GM06990 (cell line): ENCODE results near the gene PXDC1.

Source experiments
- DNase-seq: peaks from one replicate; pipeline ENCODE4 v3.0.0-alpha.2; 2011; ENCODE audit not compliant: insufficient read length; ENCODE audit errors: extremely low read depth
- H3K27me3 ChIP-seq: replicated peaks from 2 replicates; pipeline ENCODE4 v1.6.0; 2011; ENCODE audit warnings: low read length; ENCODE audit not compliant: control insufficient read depth, insufficient read depth
- H3K36me3 ChIP-seq: 2 replicates; pipeline ENCODE4 v1.5.1; 2011; ENCODE audit warnings: low read length; ENCODE audit not compliant: control insufficient read depth, insufficient read depth
- H3K4me3 ChIP-seq: replicated peaks from 2 replicates; pipeline ENCODE4 v1.5.1; 2011; ENCODE audit warnings: low read depth, mild to moderate bottlenecking, control low read depth, low read length
- CTCF ChIP-seq: IDR thresholded peaks from 2 replicates; pipeline ENCODE4 v1.5.1; 2011; ENCODE audit warnings: low read length, control low read depth, mild to moderate bottlenecking, inconsistent platforms; ENCODE audit not compliant: insufficient read depth, poor library complexity, severe bottlenecking

The PXDC1 gene

GRCh38 chr6:3784885-3785744 lies 33.6 kb upstream of the PXDC1 start:
- TF ChIP-seq CTCF = no peak
- Histone ChIP-seq H3K27me3 (no peaks in the 10 kb centered on the region), H3K36me3 (no peaks in the 10 kb centered on the region), H3K4me3 (no peak overlapping the region)
- DNase-seq = no peak

GRCh38 chr6:3784423-3784822 lies 32.9 kb upstream of the PXDC1 start:
- Histone ChIP-seq H3K27me3 (no peaks in the 10 kb centered on the region), H3K4me3 (no peak overlapping the region), H3K36me3 (no peaks in the 10 kb centered on the region)
- DNase-seq = no peak
- TF ChIP-seq CTCF = no peak

GRCh38 chr6:3782876-3783832 lies 31.6 kb upstream of the PXDC1 start:
- Histone ChIP-seq H3K36me3 (no peaks in the 10 kb centered on the region), H3K4me3 (no peak overlapping the region), H3K27me3 (no peaks in the 10 kb centered on the region)
- TF ChIP-seq CTCF = no peak
- no peak for DNase-seq

- no peaks in the 10 kb centered on the region for H3K27me3 ChIP-seq
- no peak for TF ChIP-seq CTCF
- no peak for DNase-seq
- no peaks in the 10 kb centered on the region for H3K36me3 ChIP-seq
- H3K4me3 ChIP-seq = no peak overlapping the region
These were observed 30.0 kb upstream of the PXDC1 start for GRCh38 chr6:3781504-3781903.

DNA sequence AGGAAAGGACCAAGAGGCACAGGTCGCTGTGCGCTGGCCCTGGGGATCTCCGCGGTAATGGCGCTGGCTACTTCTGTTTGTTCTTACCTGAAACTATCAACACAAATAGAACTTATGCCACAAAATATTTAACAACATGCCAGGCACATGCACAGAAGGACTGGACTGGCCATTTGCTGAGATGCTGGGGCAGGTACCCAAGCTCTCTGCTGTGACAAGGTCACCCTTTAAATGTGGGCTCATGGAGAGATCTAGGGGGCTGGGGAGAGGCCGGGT lies 28.0 kb upstream of the PXDC1 start:
- Histone ChIP-seq H3K36me3 (no peaks in the 10 kb centered on the region), H3K27me3 (no peaks in the 10 kb centered on the region), H3K4me3 (no peak overlapping the region)
- no peak for TF ChIP-seq CTCF
- no peak for DNase-seq
